22Rv1 (cell line): ENCODE data around the gene SRGN.

Source experiments
- H3K27ac ChIP-seq: fragments of 450-650 bp; 2 replicates; pipeline ENCODE4 v1.5.1; 2017
- ZFX ChIP-seq: fragments of 450-650 bp; IDR thresholded peaks from 2 replicates; pipeline ENCODE4 v1.6.1; 2017; ENCODE audit warnings: antibody characterized with exemption, borderline replicate concordance
- TF ChIP-seq, protein P1 (sequence below): fragments of 450-650 bp; IDR thresholded peaks from 2 replicates; pipeline ENCODE4 v1.5.1; 2017; ENCODE audit warnings: mild to moderate bottlenecking

SRGN gene

DNA sequence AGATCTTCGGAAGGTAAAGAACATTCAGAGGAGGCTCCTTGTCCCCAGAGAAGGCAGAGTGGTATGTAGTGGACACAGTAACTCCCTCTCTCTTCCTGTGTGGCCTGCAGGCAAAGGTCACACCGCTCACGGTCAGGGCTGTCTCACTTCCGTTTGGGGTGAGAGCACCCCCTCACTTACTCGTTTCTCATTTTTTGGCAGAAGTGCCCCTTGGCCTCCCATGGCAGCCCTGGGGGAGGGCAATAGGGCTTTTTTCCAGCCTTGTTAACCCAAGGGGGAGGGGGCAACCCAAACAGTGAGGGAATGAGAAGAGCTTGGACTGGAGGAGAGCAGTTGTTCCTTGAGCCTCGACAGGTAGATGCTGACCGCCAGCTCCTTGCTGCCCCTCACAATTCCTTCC lies 31.8 kb upstream of the SRGN start:
- no peak overlapping the region for H3K27ac ChIP-seq
- TF ChIP-seq, protein P1, sequence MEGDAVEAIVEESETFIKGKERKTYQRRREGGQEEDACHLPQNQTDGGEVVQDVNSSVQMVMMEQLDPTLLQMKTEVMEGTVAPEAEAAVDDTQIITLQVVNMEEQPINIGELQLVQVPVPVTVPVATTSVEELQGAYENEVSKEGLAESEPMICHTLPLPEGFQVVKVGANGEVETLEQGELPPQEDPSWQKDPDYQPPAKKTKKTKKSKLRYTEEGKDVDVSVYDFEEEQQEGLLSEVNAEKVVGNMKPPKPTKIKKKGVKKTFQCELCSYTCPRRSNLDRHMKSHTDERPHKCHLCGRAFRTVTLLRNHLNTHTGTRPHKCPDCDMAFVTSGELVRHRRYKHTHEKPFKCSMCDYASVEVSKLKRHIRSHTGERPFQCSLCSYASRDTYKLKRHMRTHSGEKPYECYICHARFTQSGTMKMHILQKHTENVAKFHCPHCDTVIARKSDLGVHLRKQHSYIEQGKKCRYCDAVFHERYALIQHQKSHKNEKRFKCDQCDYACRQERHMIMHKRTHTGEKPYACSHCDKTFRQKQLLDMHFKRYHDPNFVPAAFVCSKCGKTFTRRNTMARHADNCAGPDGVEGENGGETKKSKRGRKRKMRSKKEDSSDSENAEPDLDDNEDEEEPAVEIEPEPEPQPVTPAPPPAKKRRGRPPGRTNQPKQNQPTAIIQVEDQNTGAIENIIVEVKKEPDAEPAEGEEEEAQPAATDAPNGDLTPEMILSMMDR, result no peak
- no peak for TF ChIP-seq ZFX

DNA sequence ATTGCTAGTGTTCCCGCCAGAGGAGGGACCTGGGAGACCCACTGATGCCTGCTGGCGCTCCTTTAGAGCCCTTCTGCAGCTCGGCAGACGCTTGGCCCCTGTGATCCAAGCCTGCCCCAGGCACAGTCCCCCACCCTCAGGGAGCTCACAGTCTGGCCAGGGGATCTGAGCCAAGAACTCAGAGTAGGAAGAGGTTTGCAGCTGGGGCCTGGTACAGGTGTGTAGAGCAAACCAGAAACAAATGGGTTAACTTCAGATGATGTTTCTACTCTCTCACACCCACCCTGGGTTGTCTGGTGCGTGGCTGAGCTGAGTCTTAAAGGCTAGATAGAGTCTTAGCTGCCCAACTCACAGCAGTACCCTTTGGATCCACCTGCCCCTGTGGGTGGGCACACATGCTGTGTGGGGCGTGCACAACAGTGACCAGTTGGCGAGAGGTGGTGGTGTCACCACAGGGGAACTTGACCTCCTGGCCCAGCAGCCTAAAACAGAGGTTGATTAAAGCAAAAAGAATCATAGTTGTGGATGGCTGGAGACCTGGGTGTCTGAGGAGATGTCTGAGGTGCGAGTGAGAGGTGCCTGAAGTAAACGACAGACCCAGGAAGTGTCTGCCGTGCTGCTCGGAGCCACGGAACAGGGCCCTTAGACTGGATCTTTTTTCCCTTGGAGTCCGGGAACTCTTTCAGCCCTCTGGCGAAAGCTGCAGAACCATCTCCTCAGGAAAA lies 31.2 kb upstream of the SRGN start:
- no peak for TF ChIP-seq ZFX
- TF ChIP-seq, protein P1, result no peak
- no peak overlapping the region for H3K27ac ChIP-seq

DNA sequence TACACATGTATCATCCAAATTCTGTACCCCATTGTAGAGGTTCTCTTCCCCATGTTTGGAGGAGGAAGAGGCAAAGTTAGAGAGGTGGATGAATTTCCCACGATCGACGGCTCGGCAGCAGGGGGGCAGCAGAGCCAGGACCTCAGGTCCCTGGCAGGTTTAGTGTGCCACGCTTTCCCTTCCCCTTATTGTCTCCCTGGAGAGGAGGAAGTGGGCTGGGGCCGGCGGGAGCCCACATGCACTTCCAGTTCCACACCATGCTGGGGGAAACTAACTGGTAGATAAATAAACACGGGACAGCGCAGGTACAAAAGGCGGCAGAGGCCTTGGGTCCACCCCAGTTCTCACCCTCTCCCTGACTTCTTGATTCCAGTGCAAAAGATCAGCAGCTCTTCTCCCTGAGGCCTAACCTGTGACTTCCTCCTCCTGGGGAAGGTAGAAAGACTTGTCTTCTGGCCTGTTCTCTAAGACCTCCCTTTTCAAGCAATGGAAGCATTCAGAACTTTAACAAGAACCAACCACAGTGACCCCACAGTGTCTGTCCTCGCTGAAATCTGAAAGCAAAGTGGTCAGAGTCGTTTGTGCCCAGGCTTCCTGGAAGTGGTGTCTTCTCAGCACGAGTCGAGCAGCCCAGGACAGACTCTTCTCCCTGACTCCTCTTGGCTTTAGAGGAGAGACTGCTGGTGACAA lies 30.5 kb upstream of the SRGN start:
- TF ChIP-seq, protein P1, result no peak

DNA sequence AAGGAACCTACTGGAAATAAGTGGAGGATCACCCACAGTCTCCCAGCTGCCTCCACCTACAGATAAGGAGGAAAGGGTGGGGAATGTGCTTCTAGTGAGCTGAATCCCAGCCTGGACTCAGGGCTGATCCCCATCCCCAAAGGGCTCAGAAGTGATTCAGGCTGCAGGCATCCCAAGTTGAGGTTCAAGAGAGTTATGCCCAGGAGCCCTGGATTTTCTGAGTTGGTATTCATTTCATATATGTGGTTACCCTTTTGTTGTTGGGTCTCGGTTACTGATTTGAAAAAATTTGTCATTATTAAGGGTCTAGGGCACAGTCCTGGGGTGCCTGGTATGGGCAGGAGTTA lies 30.0 kb upstream of the SRGN start:
- TF ChIP-seq, protein P1, result no peak
- TF ChIP-seq ZFX, result no peak
- H3K27ac ChIP-seq, result no peak overlapping the region

More for the DNA sequence above, 30.5 kb upstream of the SRGN start:
- H3K27ac ChIP-seq, result no peak overlapping the region

DNA sequence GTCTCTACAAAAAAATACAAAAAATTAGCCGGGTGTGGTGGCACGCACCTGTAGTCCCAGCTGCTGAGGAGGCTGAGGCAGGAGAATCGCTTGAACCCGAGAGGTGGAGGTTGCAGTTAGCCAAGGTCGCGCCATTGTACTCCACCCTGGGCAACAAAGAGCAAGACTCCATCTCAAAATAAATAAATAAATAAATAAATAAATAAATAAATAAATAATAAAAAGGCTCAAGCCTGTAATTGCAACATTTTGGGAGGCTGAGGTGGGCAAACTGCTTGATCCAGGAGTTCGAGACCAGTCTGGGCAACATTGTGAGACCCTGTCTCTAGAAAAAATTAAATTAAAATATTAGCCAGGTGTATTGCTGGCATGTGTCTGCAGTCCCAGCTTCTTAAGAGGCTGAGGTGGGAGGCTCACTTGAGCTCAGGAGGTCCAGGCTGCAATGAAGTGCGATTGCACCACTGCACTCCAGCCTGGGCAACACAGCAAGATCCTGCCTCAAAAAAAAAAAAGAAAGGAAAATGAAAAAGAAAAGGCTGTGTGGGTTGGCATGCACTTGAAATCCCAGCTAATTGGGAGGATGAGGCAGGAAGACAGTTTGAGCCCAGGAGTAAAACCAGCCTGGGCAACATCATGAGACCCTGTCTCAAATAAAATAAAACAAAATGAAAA lies 27.6 kb upstream of the SRGN start:
- TF ChIP-seq, protein P1, result no peak
- TF ChIP-seq ZFX, result no peak
- no peak overlapping the region for H3K27ac ChIP-seq

DNA sequence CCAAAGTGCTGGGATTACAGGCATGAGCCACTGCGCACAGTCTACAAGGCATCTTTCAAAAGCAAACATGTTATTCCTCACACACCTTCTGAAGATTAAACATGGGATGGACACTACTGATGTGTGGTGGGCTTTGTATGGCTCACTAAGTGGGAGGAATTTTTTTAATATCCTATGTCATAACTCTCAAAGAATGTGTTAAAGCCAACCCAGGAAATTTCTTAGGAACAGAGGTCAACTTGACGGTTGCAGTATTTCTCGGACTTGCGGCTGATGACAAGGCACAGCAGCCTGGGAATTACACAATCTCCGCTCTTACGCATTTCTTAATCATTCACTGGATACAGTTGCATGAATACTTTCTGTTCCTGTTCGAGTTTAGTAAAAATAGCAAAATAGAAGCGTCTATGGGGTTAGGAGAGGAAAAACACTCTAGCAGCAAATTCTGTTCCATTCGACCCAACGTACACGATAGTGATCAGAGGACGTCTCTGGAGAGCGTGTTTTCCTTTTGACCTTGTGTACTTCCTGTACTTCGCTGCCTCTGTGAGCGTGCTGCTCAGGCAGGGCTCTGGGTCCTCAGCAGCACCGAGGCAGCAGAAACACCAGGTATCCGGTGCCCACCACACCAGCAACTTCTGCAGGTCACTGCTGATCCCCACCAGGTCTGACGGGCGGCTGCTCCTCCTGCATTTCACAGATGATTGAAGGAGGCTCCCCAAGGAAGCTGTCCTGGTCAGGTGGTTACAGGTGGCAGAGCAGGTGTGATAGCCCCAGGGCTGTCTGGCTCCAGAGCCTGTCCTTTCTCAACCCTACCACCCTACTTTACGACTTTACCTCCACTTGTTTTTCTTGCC lies 26.4 kb upstream of the SRGN start:
- TF ChIP-seq, protein P1, result no peak
- TF ChIP-seq ZFX, result no peak
- H3K27ac ChIP-seq, result peak overlapping the region; percentile 55
